Measurements from ENCODE around the gene ROCK2. TPM values are rescaled to one million over a fixed set of nuclear protein-coding genes. Genes with fewer than 3 reads are reported as not detected.

The ROCK2 gene
- total RNA-seq, 3 donors from 2014 or later = 67.7 to 77.8 (median 71.0) TPM

DNA sequence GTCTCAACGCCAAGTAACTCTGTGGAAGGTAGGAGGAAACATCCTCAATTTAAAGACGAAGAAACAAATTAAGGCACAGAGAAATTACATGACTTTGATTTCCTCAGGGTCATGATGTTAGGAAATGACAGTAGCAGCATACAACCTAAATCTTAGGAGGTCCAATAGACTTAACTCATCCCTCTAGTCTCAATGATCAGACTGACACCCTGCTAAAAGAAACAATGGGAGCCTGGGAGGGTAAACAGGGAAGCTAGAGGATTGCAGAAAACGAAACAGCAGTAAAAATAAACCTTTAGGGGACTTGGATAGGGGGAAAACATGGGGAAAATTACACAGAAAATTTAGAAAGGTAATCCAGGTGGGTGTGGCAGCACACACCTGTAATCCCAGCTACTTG lies 56.0 kb downstream of the ROCK2 start:
- TF ChIP-seq CTCF (IDR thresholded peaks at IDR 0.05) = no peak
- Histone ChIP-seq H3K4me1 (ENCODE audit: low read depth) (no peaks in the 10 kb centered on the region), H3K9me3 (peaks cover 4% of the 10 kb centered on the region), H3K4me3 (no peak overlapping the region), H3K36me3 (ENCODE audit: low read depth) (no peaks in the 10 kb centered on the region)
- ATAC-seq = no peak
- DNase-seq = no peak
- intact Hi-C loops (cut with DNase I, micrococcal nuclease) = no loop called here

DNA sequence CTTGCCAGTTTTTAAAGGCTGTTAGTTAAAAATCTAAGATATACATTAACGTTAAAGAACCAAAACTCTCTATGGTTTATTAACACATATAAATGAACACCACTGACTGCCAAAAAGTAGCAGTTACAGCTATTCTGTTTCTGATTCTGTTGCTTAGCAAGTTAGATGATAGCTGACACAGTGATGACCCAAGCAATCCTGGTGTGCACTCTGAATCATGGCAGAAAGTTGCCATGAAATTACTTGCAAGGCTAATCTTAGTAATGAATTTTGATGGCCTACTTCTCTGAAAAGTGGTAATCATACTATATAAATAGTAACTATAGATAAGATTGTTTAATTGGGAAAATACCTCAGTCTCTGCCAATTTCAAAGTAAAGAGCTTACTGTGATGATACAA lies 57.7 kb downstream of the ROCK2 start:
- Histone ChIP-seq H3K4me3 (no peak overlapping the region), H3K9me3 (peaks cover 4% of the 10 kb centered on the region), H3K4me1 (ENCODE audit: low read depth) (no peaks in the 10 kb centered on the region), H3K36me3 (ENCODE audit: low read depth) (no peaks in the 10 kb centered on the region)
- intact Hi-C loops (cut with DNase I, micrococcal nuclease) = no loop called here
- DNase-seq = no peak
- no peak for TF ChIP-seq CTCF (IDR thresholded peaks at IDR 0.05)
- ATAC-seq = no peak

GRCh38 chr2:11286323-11286722 lies 58.1 kb downstream of the ROCK2 start:
- intact Hi-C loops (cut with DNase I, micrococcal nuclease) = no loop called here
- Histone ChIP-seq H3K36me3 (ENCODE audit: low read depth) (no peaks in the 10 kb centered on the region), H3K4me1 (ENCODE audit: low read depth) (no peaks in the 10 kb centered on the region), H3K9me3 (peaks cover 4% of the 10 kb centered on the region), H3K4me3 (no peak overlapping the region)
- no peak for ATAC-seq
- DNase-seq = no peak
- no peak for TF ChIP-seq CTCF (IDR thresholded peaks at IDR 0.05)

DNA sequence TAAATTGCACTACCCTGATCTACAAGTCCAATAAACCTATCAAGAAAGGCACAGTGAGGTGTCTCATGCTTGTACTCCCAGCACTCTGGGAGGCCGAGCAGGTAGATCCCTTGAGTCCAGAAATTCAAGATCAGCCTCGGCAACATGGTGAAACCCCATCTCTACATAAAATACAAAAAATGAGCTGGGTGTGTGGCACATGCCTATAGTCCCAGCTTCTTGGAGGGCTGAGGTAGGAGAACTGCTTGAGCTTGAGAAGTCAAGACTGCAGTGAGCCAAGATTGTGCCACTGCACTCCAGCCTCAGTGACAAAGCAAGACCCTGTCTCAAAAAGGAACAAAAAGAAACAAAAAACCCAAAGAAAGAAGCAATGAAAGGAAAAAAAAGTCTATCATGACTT lies 58.9 kb downstream of the ROCK2 start:
- intact Hi-C loops (cut with DNase I, micrococcal nuclease) = no loop called here
- H3K9me3 ChIP-seq = peaks cover 4% of the 10 kb centered on the region
- no peak for DNase-seq
- no peak for ATAC-seq
- no peaks in the 10 kb centered on the region for H3K36me3 ChIP-seq (ENCODE audit: low read depth)
- TF ChIP-seq CTCF (IDR thresholded peaks at IDR 0.05) = no peak
- no peak overlapping the region for H3K4me3 ChIP-seq
- H3K4me1 ChIP-seq (ENCODE audit: low read depth) = no peaks in the 10 kb centered on the region

GRCh38 chr2:11281186-11281585 lies 63.2 kb downstream of the ROCK2 start:
- no peak for TF ChIP-seq CTCF (IDR thresholded peaks at IDR 0.05)
- DNase-seq (no peak), ATAC-seq (no peak)
- Histone ChIP-seq H3K4me3 (no peak overlapping the region), H3K4me1 (ENCODE audit: low read depth) (no peaks in the 10 kb centered on the region), H3K36me3 (ENCODE audit: low read depth) (no peaks in the 10 kb centered on the region), H3K9me3 (peaks cover 4% of the 10 kb centered on the region)
- intact Hi-C loops (cut with DNase I, micrococcal nuclease) = no loop called here

DNA sequence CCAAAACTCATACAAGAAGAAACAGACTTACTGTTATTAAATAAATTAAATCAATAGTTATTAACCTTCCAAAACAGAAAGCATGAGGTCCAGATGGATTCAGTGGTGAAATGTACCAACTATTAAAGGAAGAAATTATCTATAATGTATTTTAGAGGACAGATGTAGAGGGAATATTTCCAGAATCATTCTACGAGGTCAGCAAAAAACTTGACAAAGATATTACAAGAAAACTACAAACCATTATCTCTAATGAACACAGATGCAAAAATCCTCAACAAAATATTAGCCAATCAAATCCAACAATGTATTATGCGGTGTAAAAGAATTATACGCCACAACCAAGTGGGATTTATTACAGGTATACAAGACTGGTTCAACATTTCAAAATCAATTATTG lies 63.7 kb downstream of the ROCK2 start:
- H3K4me3 ChIP-seq = no peak overlapping the region
- no peak for ATAC-seq
- no peak for TF ChIP-seq CTCF (IDR thresholded peaks at IDR 0.05)
- H3K36me3 ChIP-seq (ENCODE audit: low read depth) = no peaks in the 10 kb centered on the region
- peaks cover 4% of the 10 kb centered on the region for H3K9me3 ChIP-seq
- H3K4me1 ChIP-seq (ENCODE audit: low read depth) = no peaks in the 10 kb centered on the region
- intact Hi-C loops (cut with DNase I, micrococcal nuclease) = no loop called here
- DNase-seq = no peak
